Immature natural killer cell (primary cell): ENCODE measurements around the gene CTNNA3. TPM values are rescaled to one million over a fixed set of nuclear protein-coding genes. Genes with fewer than 3 reads are reported as not detected.

Experiments used
- DNase-seq, 3 donors: peaks; one replicate each; pipeline ENCODE4 v3.0.0; 2022; ENCODE audit warnings: mixed read lengths in 1 of 3
- H3K27ac Mint-ChIP-seq, 6 donors: one replicate each; pipeline ENCODE4 v1.8.0; 2020; ENCODE audit warnings: mixed read lengths in 6 of 6, mild to moderate bottlenecking in 5 of 6, inconsistent platforms in 4 of 6, moderate library complexity in 3 of 6
- H3K27me3 Mint-ChIP-seq, 3 donors: one replicate each; pipeline ENCODE4 v1.8.0; 2020 to 2021; ENCODE audit warnings: low read depth in 3 of 3, mild to moderate bottlenecking in 3 of 3, mixed read lengths in 3 of 3, moderate library complexity in 3 of 3, inconsistent platforms in 1 of 3
- H3K36me3 Mint-ChIP-seq, 3 donors: one replicate each; pipeline ENCODE4 v1.8.0; 2020; ENCODE audit warnings: mixed read lengths in 3 of 3, inconsistent platforms in 2 of 3, mild to moderate bottlenecking in 2 of 3
- H3K4me1 Mint-ChIP-seq, 2 donors: one replicate each; pipeline ENCODE4 v1.8.0; 2020; ENCODE audit warnings: inconsistent platforms in 2 of 2, mild to moderate bottlenecking in 2 of 2, mixed read lengths in 2 of 2, moderate library complexity in 1 of 2
- H3K4me3 Mint-ChIP-seq, 5 donors: one replicate each; pipeline ENCODE4 v1.8.0; 2020; ENCODE audit warnings: mild to moderate bottlenecking in 5 of 5, mixed read lengths in 5 of 5, inconsistent platforms in 3 of 5, moderate library complexity in 3 of 5
- H3K9me3 Mint-ChIP-seq, 6 donors: one replicate each; pipeline ENCODE4 v1.8.0; 2020; ENCODE audit warnings: mild to moderate bottlenecking in 6 of 6, mixed read lengths in 6 of 6, inconsistent platforms in 4 of 6, moderate library complexity in 3 of 6
- polyA plus RNA-seq, 3 donors: library from polyadenylated mRNA; unstranded; fragments of 300-500 nt; fragmentation: Illumina TruSeq; gene quantifications; one replicate each; pipeline ENCODE4 v1.2.3, GENCODE V29; 2021

The CTNNA3 gene
- polyA plus RNA-seq, 3 donors from 2014 or later, result not detected

GRCh38 chr10:66292922-66293321, 1403.1 kb downstream of the CTNNA3 start:
- H3K9me3 Mint-ChIP-seq, result peaks cover 1 to 15% (median 11%) of the 10 kb centered on the region in 6 donors
- H3K4me3 Mint-ChIP-seq, result no peak overlapping the region

GRCh38 chr10:66292456-66292855, 1403.5 kb downstream of the CTNNA3 start:
- Mint-ChIP-seq H3K36me3 (no peaks in the 10 kb centered on the region), H3K27me3 (peaks cover 0 to 3% (median 0%) of the 10 kb centered on the region in 3 donors), H3K4me3 (no peak overlapping the region), H3K9me3 (peaks cover 0 to 16% (median 11%) of the 10 kb centered on the region in 6 donors), H3K27ac (no peak overlapping the region), H3K4me1 (no peaks in the 10 kb centered on the region)
- DNase-seq, result no peak

More at GRCh38 chr10:66292922-66293321, 1403.1 kb downstream of the CTNNA3 start:
- no peaks in the 10 kb centered on the region for H3K4me1 Mint-ChIP-seq
- DNase-seq, result no peak
- peaks cover 0 to 3% (median 0%) of the 10 kb centered on the region in 3 donors for H3K27me3 Mint-ChIP-seq
- no peak overlapping the region for H3K27ac Mint-ChIP-seq
- H3K36me3 Mint-ChIP-seq, result no peaks in the 10 kb centered on the region

GRCh38 chr10:66291133-66291532, 1404.9 kb downstream of the CTNNA3 start:
- H3K27ac Mint-ChIP-seq, result no peak overlapping the region
- H3K27me3 Mint-ChIP-seq, result peaks cover 0 to 3% (median 0%) of the 10 kb centered on the region in 3 donors
- no peak for DNase-seq
- H3K4me1 Mint-ChIP-seq, result no peaks in the 10 kb centered on the region
- H3K36me3 Mint-ChIP-seq, result no peaks in the 10 kb centered on the region
- H3K9me3 Mint-ChIP-seq, result peaks cover 3 to 20% (median 13%) of the 10 kb centered on the region in 6 donors
- no peak overlapping the region for H3K4me3 Mint-ChIP-seq

GRCh38 chr10:66284621-66285020, 1411.4 kb downstream of the CTNNA3 start:
- H3K36me3 Mint-ChIP-seq, result no peaks in the 10 kb centered on the region
- no peak overlapping the region for H3K27ac Mint-ChIP-seq
- H3K4me3 Mint-ChIP-seq, result no peak overlapping the region
- no peaks in the 10 kb centered on the region for H3K4me1 Mint-ChIP-seq
- DNase-seq, result no peak
- H3K27me3 Mint-ChIP-seq, result no peaks in the 10 kb centered on the region
- H3K9me3 Mint-ChIP-seq, result peaks cover 0 to 36% (median 6%) of the 10 kb centered on the region in 6 donors

- no peak overlapping the region for H3K4me3 Mint-ChIP-seq
These were observed 1412.0 kb downstream of the CTNNA3 start for GRCh38 chr10:66283874-66284464.

GRCh38 chr10:66283064-66283463, 1412.9 kb downstream of the CTNNA3 start:
- H3K36me3 Mint-ChIP-seq, result no peaks in the 10 kb centered on the region
- H3K27ac Mint-ChIP-seq, result no peak overlapping the region
- peaks cover 0 to 46% (median 6%) of the 10 kb centered on the region in 6 donors for H3K9me3 Mint-ChIP-seq
- no peak for DNase-seq
- no peak overlapping the region for H3K4me3 Mint-ChIP-seq
- no peaks in the 10 kb centered on the region for H3K27me3 Mint-ChIP-seq
- no peaks in the 10 kb centered on the region for H3K4me1 Mint-ChIP-seq

More at GRCh38 chr10:66283874-66284464, 1412.0 kb downstream of the CTNNA3 start:
- Mint-ChIP-seq H3K27me3 (no peaks in the 10 kb centered on the region), H3K4me1 (no peaks in the 10 kb centered on the region), H3K9me3 (peaks cover 0 to 41% (median 7%) of the 10 kb centered on the region in 6 donors), H3K36me3 (no peaks in the 10 kb centered on the region), H3K27ac (no peak overlapping the region)
- DNase-seq, result no peak

- Mint-ChIP-seq H3K4me3 (no peak overlapping the region), H3K36me3 (no peaks in the 10 kb centered on the region), H3K4me1 (no peaks in the 10 kb centered on the region), H3K27me3 (no peaks in the 10 kb centered on the region), H3K27ac (no peak overlapping the region), H3K9me3 (peaks cover 0 to 36% (median 3%) of the 10 kb centered on the region in 6 donors)
- no peak for DNase-seq
These were observed 1414.7 kb downstream of the CTNNA3 start for GRCh38 chr10:66281327-66281726.

GRCh38 chr10:66277481-66277880, 1418.5 kb downstream of the CTNNA3 start:
- Mint-ChIP-seq H3K4me3 (no peak overlapping the region), H3K9me3 (peaks cover 1 to 45% (median 11%) of the 10 kb centered on the region in 6 donors), H3K4me1 (no peaks in the 10 kb centered on the region), H3K27ac (no peak overlapping the region), H3K27me3 (no peaks in the 10 kb centered on the region), H3K36me3 (no peaks in the 10 kb centered on the region)
- no peak for DNase-seq

GRCh38 chr10:66273966-66274519, 1422.0 kb downstream of the CTNNA3 start:
- H3K27me3 Mint-ChIP-seq, result no peaks in the 10 kb centered on the region
- no peaks in the 10 kb centered on the region for H3K36me3 Mint-ChIP-seq
- no peaks in the 10 kb centered on the region for H3K4me1 Mint-ChIP-seq
- no peak overlapping the region for H3K4me3 Mint-ChIP-seq
- DNase-seq, result no peak
- H3K9me3 Mint-ChIP-seq, result peaks cover 4 to 47% (median 13%) of the 10 kb centered on the region in 6 donors
- H3K27ac Mint-ChIP-seq, result no peak overlapping the region

- H3K27ac Mint-ChIP-seq, result no peak overlapping the region
- H3K27me3 Mint-ChIP-seq, result peaks cover 0 to 2% (median 0%) of the 10 kb centered on the region in 3 donors
- no peak for DNase-seq
These were observed 1430.6 kb downstream of the CTNNA3 start for GRCh38 chr10:66265398-66265797.

GRCh38 chr10:66259836-66260235, 1436.2 kb downstream of the CTNNA3 start:
- Mint-ChIP-seq H3K4me3 (no peak overlapping the region), H3K27ac (no peak overlapping the region), H3K27me3 (peaks cover 0 to 2% (median 0%) of the 10 kb centered on the region in 3 donors), H3K36me3 (no peaks in the 10 kb centered on the region), H3K9me3 (peaks cover 14 to 50% (median 22%) of the 10 kb centered on the region in 6 donors), H3K4me1 (no peaks in the 10 kb centered on the region)
- no peak for DNase-seq

More at GRCh38 chr10:66265398-66265797, 1430.6 kb downstream of the CTNNA3 start:
- Mint-ChIP-seq H3K36me3 (no peaks in the 10 kb centered on the region), H3K9me3 (peaks cover 7 to 37% (median 13%) of the 10 kb centered on the region in 6 donors), H3K4me1 (no peaks in the 10 kb centered on the region), H3K4me3 (no peak overlapping the region)

GRCh38 chr10:66258693-66259092, 1437.3 kb downstream of the CTNNA3 start:
- Mint-ChIP-seq H3K9me3 (peaks cover 10 to 51% (median 23%) of the 10 kb centered on the region in 6 donors), H3K4me1 (no peaks in the 10 kb centered on the region), H3K4me3 (no peak overlapping the region), H3K27ac (no peak overlapping the region), H3K27me3 (peaks cover 0 to 2% (median 0%) of the 10 kb centered on the region in 3 donors), H3K36me3 (no peaks in the 10 kb centered on the region)
- DNase-seq, result no peak

- Mint-ChIP-seq H3K4me1 (no peaks in the 10 kb centered on the region), H3K27me3 (peaks cover 0 to 2% (median 0%) of the 10 kb centered on the region in 3 donors), H3K36me3 (no peaks in the 10 kb centered on the region), H3K27ac (no peak overlapping the region), H3K4me3 (no peak overlapping the region), H3K9me3 (peaks cover 11 to 58% (median 25%) of the 10 kb centered on the region in 6 donors)
- no peak for DNase-seq
These were observed 1438.2 kb downstream of the CTNNA3 start for GRCh38 chr10:66257801-66258200.

- no peaks in the 10 kb centered on the region for H3K4me1 Mint-ChIP-seq
- peaks cover 0 to 3% (median 0%) of the 10 kb centered on the region in 3 donors for H3K27me3 Mint-ChIP-seq
- no peak overlapping the region for H3K27ac Mint-ChIP-seq
- DNase-seq, result no peak
- H3K9me3 Mint-ChIP-seq, result peaks cover 9 to 41% (median 22%) of the 10 kb centered on the region in 6 donors
- no peak overlapping the region for H3K4me3 Mint-ChIP-seq
- H3K36me3 Mint-ChIP-seq, result no peaks in the 10 kb centered on the region
These were observed 1443.0 kb downstream of the CTNNA3 start for GRCh38 chr10:66252986-66253385.
